ENCODE results near the gene SMARCB1.

The SMARCB1 gene

GRCh38 chr22:23836692-23837495, 50.1 kb downstream of the SMARCB1 start:
- Histone ChIP-seq H3K9ac (ENCODE audit: low read depth, low read length) (no peak overlapping the region), H3K36me3 (ENCODE audit: insufficient read depth, low read length) (peaks cover 48% of the 10 kb centered on the region), H3K4me1 (ENCODE audit: control insufficient read depth, insufficient read depth, low read length) (peaks cover 15% of the 10 kb centered on the region)

GRCh38 chr22:23837496-23837859, 50.7 kb downstream of the SMARCB1 start:
- Histone ChIP-seq H3K4me3 (ENCODE audit: low read length) (no peak overlapping the region), H3K9ac (ENCODE audit: low read depth, low read length) (no peak overlapping the region), H3K9me3 (replicated peaks; ENCODE audit: low read length) (no peaks in the 10 kb centered on the region), H3K36me3 (ENCODE audit: insufficient read depth, low read length) (peaks cover 48% of the 10 kb centered on the region), H3K27me3 (ENCODE audit: control insufficient read depth, insufficient read depth, low read length) (no peaks in the 10 kb centered on the region), H3K4me2 (ENCODE audit: low read length) (no peak overlapping the region), H3K4me1 (ENCODE audit: control insufficient read depth, insufficient read depth, low read length) (peaks cover 15% of the 10 kb centered on the region)

More at GRCh38 chr22:23836692-23837495, 50.1 kb downstream of the SMARCB1 start:
- no peak overlapping the region for H3K4me2 ChIP-seq (ENCODE audit: low read length)
- H3K9me3 ChIP-seq (replicated peaks; ENCODE audit: low read length), result no peaks in the 10 kb centered on the region
- no peak overlapping the region for H3K4me3 ChIP-seq (ENCODE audit: low read length)
- no peaks in the 10 kb centered on the region for H3K27me3 ChIP-seq (ENCODE audit: control insufficient read depth, insufficient read depth, low read length)

GRCh38 chr22:23837911-23838680, 51.3 kb downstream of the SMARCB1 start:
- Histone ChIP-seq H3K9ac (ENCODE audit: low read depth, low read length) (no peak overlapping the region), H3K4me3 (ENCODE audit: low read length) (no peak overlapping the region), H3K36me3 (ENCODE audit: insufficient read depth, low read length) (peaks cover 42% of the 10 kb centered on the region), H3K9me3 (replicated peaks; ENCODE audit: low read length) (no peaks in the 10 kb centered on the region), H3K27me3 (ENCODE audit: control insufficient read depth, insufficient read depth, low read length) (no peaks in the 10 kb centered on the region), H3K4me2 (ENCODE audit: low read length) (peak overlapping the region; percentile 81), H3K4me1 (ENCODE audit: control insufficient read depth, insufficient read depth, low read length) (peaks cover 15% of the 10 kb centered on the region)

GRCh38 chr22:23838681-23839468, 52.1 kb downstream of the SMARCB1 start, which contains the start of gene DERL3:
DERL3 (minus strand) TSS chr22:23839006; CDS start chr22:23838987, 19 bp downstream.
- Histone ChIP-seq H3K9ac (ENCODE audit: low read depth, low read length) (peak within 1 kb of the TSS; percentile 29), H3K9me3 (replicated peaks; ENCODE audit: low read length) (no peaks in the 10 kb centered on the region), H3K4me3 (ENCODE audit: low read length) (peak within 1 kb of the TSS; percentile 63), H3K36me3 (ENCODE audit: insufficient read depth, low read length) (peaks cover 34% of the 10 kb centered on the region), H3K27me3 (ENCODE audit: control insufficient read depth, insufficient read depth, low read length) (no peaks in the 10 kb centered on the region), H3K4me2 (ENCODE audit: low read length) (peak within 1 kb of the TSS; percentile 81), H3K4me1 (ENCODE audit: control insufficient read depth, insufficient read depth, low read length) (peaks cover 15% of the 10 kb centered on the region)

- H3K36me3 ChIP-seq (ENCODE audit: insufficient read depth, low read length), result peaks cover 25% of the 10 kb centered on the region
- H3K4me1 ChIP-seq (ENCODE audit: control insufficient read depth, insufficient read depth, low read length), result peaks cover 23% of the 10 kb centered on the region
- no peaks in the 10 kb centered on the region for H3K9me3 ChIP-seq (replicated peaks; ENCODE audit: low read length)
- H3K9ac ChIP-seq (ENCODE audit: low read depth, low read length), result no peak overlapping the region
- no peaks in the 10 kb centered on the region for H3K27me3 ChIP-seq (ENCODE audit: control insufficient read depth, insufficient read depth, low read length)
- no peak overlapping the region for H3K4me3 ChIP-seq (ENCODE audit: low read length)
- no peak overlapping the region for H3K4me2 ChIP-seq (ENCODE audit: low read length)
Measured at GRCh38 chr22:23840026-23840425, 53.3 kb downstream of the SMARCB1 start.

GRCh38 chr22:23841292-23841691, 54.5 kb downstream of the SMARCB1 start:
- no peak overlapping the region for H3K9ac ChIP-seq (ENCODE audit: low read depth, low read length)
- no peak overlapping the region for H3K4me3 ChIP-seq (ENCODE audit: low read length)
- H3K4me2 ChIP-seq (ENCODE audit: low read length), result no peak overlapping the region
- H3K36me3 ChIP-seq (ENCODE audit: insufficient read depth, low read length), result peaks cover 13% of the 10 kb centered on the region
- H3K9me3 ChIP-seq (replicated peaks; ENCODE audit: low read length), result no peaks in the 10 kb centered on the region
- H3K4me1 ChIP-seq (ENCODE audit: control insufficient read depth, insufficient read depth, low read length), result peaks cover 32% of the 10 kb centered on the region
- no peaks in the 10 kb centered on the region for H3K27me3 ChIP-seq (ENCODE audit: control insufficient read depth, insufficient read depth, low read length)

GRCh38 chr22:23841736-23842445, 55.1 kb downstream of the SMARCB1 start:
- Histone ChIP-seq H3K4me2 (ENCODE audit: low read length) (no peak overlapping the region), H3K9me3 (replicated peaks; ENCODE audit: low read length) (no peaks in the 10 kb centered on the region), H3K4me1 (ENCODE audit: control insufficient read depth, insufficient read depth, low read length) (peaks cover 38% of the 10 kb centered on the region), H3K9ac (ENCODE audit: low read depth, low read length) (no peak overlapping the region), H3K27me3 (ENCODE audit: control insufficient read depth, insufficient read depth, low read length) (no peaks in the 10 kb centered on the region), H3K4me3 (ENCODE audit: low read length) (no peak overlapping the region), H3K36me3 (ENCODE audit: insufficient read depth, low read length) (peaks cover 10% of the 10 kb centered on the region)

- H3K4me2 ChIP-seq (ENCODE audit: low read length), result no peak overlapping the region
- no peaks in the 10 kb centered on the region for H3K27me3 ChIP-seq (ENCODE audit: control insufficient read depth, insufficient read depth, low read length)
- H3K36me3 ChIP-seq (ENCODE audit: insufficient read depth, low read length), result peaks cover 5% of the 10 kb centered on the region
- H3K4me1 ChIP-seq (ENCODE audit: control insufficient read depth, insufficient read depth, low read length), result peaks cover 41% of the 10 kb centered on the region
- H3K4me3 ChIP-seq (ENCODE audit: low read length), result no peak overlapping the region
- H3K9me3 ChIP-seq (replicated peaks; ENCODE audit: low read length), result no peaks in the 10 kb centered on the region
- no peak overlapping the region for H3K9ac ChIP-seq (ENCODE audit: low read depth, low read length)
Measured at GRCh38 chr22:23842599-23842998, 55.8 kb downstream of the SMARCB1 start.

- H3K36me3 ChIP-seq (ENCODE audit: insufficient read depth, low read length), result no peaks in the 10 kb centered on the region
- peaks cover 35% of the 10 kb centered on the region for H3K4me1 ChIP-seq (ENCODE audit: control insufficient read depth, insufficient read depth, low read length)
- no peak overlapping the region for H3K4me2 ChIP-seq (ENCODE audit: low read length)
- no peak overlapping the region for H3K9ac ChIP-seq (ENCODE audit: low read depth, low read length)
- no peaks in the 10 kb centered on the region for H3K9me3 ChIP-seq (replicated peaks; ENCODE audit: low read length)
- no peaks in the 10 kb centered on the region for H3K27me3 ChIP-seq (ENCODE audit: control insufficient read depth, insufficient read depth, low read length)
- H3K4me3 ChIP-seq (ENCODE audit: low read length), result no peak overlapping the region
Measured at GRCh38 chr22:23844739-23845202, 58.0 kb downstream of the SMARCB1 start.

GRCh38 chr22:23845265-23846080, 58.7 kb downstream of the SMARCB1 start:
- no peaks in the 10 kb centered on the region for H3K36me3 ChIP-seq (ENCODE audit: insufficient read depth, low read length)
- H3K4me2 ChIP-seq (ENCODE audit: low read length), result no peak overlapping the region
- H3K4me3 ChIP-seq (ENCODE audit: low read length), result no peak overlapping the region
- no peaks in the 10 kb centered on the region for H3K27me3 ChIP-seq (ENCODE audit: control insufficient read depth, insufficient read depth, low read length)
- H3K9me3 ChIP-seq (replicated peaks; ENCODE audit: low read length), result no peaks in the 10 kb centered on the region
- H3K4me1 ChIP-seq (ENCODE audit: control insufficient read depth, insufficient read depth, low read length), result peaks cover 34% of the 10 kb centered on the region
- H3K9ac ChIP-seq (ENCODE audit: low read depth, low read length), result peak overlapping the region; percentile 11
